ENCODE data around the gene INTS6L. TPM values are rescaled to one million over a fixed set of nuclear protein-coding genes. Genes with fewer than 3 reads are reported as not detected.

The INTS6L gene, protein sequence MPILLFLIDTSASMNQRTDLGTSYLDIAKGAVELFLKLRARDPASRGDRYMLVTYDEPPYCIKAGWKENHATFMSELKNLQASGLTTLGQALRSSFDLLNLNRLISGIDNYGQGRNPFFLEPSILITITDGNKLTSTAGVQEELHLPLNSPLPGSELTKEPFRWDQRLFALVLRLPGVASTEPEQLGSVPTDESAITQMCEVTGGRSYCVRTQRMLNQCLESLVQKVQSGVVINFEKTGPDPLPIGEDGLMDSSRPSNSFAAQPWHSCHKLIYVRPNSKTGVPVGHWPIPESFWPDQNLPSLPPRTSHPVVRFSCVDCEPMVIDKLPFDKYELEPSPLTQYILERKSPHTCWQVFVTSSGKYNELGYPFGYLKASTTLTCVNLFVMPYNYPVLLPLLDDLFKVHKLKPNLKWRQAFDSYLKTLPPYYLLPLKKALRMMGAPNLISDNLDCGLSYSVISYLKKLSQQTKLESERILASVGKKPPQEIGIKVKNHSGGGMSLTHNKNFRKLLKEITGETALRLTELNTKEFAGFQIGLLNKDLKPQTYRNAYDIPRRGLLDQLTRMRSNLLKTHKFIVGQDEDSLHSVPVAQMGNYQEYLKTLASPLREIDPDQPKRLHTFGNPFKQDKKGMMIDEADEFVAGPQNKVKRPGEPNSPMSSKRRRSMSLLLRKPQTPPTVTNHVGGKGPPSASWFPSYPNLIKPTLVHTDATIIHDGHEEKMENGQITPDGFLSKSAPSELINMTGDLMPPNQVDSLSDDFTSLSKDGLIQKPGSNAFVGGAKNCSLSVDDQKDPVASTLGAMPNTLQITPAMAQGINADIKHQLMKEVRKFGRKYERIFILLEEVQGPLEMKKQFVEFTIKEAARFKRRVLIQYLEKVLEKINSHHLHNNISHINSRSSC
- total RNA-seq (7.7 TPM), polyA plus RNA-seq (ENCODE audit: insufficient read depth, low read depth, low replicate concordance) (4.7 TPM)
- long read RNA-seq, donor 1: 0 reads
- long read RNA-seq, donor 2: 0 reads
- long read RNA-seq, donor 3, full-length matches to known transcripts: 1 of 7 reads
- long read RNA-seq, donor 3, partial matches to known transcripts: 6 of 7 reads
- long read RNA-seq, donor 3, other reads (novel, unspliced or antisense): 0 of 7 reads
- long read RNA-seq, donor 4: 0 reads
- long read RNA-seq, donor 5: 0 reads
- long read RNA-seq, donor 6: 0 reads
- long read RNA-seq, donor 7, partial matches to known transcripts: 1 of 3 reads
- long read RNA-seq, donor 7, other reads (novel, unspliced or antisense): 2 of 3 reads
- long read RNA-seq, donor 8, partial matches to known transcripts: 0 of 1 reads
- long read RNA-seq, donor 8, other reads (novel, unspliced or antisense): 0 of 1 reads
- long read RNA-seq, donor 9: 0 reads
- long read RNA-seq, donor 10, partial matches to known transcripts: 17 of 18 reads
- long read RNA-seq, donor 10, other reads (novel, unspliced or antisense): 0 of 18 reads

- DNase-seq: peak; percentile 90 to 96 (median 94)
- H3K4me1 ChIP-seq (ENCODE audit: control insufficient read depth in 2 of 3, insufficient read depth in 2 of 3, low read depth in 1 of 3, low read length in 3 of 3): no peaks in the 10 kb centered on the region
- peak; percentile 90 for FAIRE-seq
- H3K36me3 ChIP-seq (ENCODE audit: control insufficient read depth in 2 of 3, insufficient read depth in 3 of 3, low read length in 3 of 3): no peaks in the 10 kb centered on the region
- H3K27me3 ChIP-seq (ENCODE audit: control insufficient read depth, insufficient read depth, low read length): no peaks in the 10 kb centered on the region
- H3K9ac ChIP-seq (ENCODE audit: low read length in 3 of 3): peak within 1 kb of the TSS; percentile 43 to 77 (median 62)
- H3K4me3 ChIP-seq (ENCODE audit: low read length in 3 of 3): peak within 1 kb of the TSS; percentile 56 to 72 (median 63)
- H3K27ac ChIP-seq (ENCODE audit: low read depth in 2 of 2, low read length in 2 of 2): peak within 1 kb of the TSS; percentile 86 to 92
- intact Hi-C loops (cut with DNase I): no loop called here
- TF ChIP-seq CTCF (IDR thresholded peaks at IDR 0.05; ENCODE audit: borderline replicate concordance, extremely low read depth, insufficient read depth): no peak
- H3K9me3 ChIP-seq (ENCODE audit: control insufficient read depth in 2 of 3, insufficient read depth in 1 of 3, low read length in 3 of 3): no peaks in the 10 kb centered on the region
Measured at GRCh38 chrX:135520553-135521404, at the start of gene INTS6L. INTS6L (plus strand) TSS chrX:135520660; CDS start chrX:135520993, 333 bp downstream.

DNA sequence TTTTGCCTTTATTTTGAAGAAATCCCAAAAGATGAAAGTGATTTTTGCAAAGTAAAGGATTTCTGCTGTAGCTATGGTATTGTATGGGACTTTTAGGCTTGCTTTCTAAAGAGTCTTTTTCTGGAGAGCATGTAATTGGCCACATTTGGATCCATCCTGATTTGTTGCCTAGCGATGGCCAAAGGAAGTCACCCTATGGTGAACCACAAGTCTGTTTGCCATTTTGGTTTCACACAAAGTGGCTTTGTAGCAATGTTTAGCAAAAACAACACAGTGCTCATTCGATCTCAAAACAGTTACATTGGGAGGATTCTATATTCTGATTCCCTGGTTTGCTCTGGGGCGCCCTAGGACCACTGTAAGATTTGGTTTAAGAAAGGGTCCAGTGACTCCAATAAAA is 44.1 kb upstream of the INTS6L start:
- DNase-seq: no peak
- Histone ChIP-seq H3K27me3 (ENCODE audit: control insufficient read depth, insufficient read depth, low read length) (peaks cover 2% of the 10 kb centered on the region), H3K4me1 (ENCODE audit: control insufficient read depth in 2 of 3, insufficient read depth in 2 of 3, low read depth in 1 of 3, low read length in 3 of 3) (no peaks in the 10 kb centered on the region), H3K9ac (ENCODE audit: low read length in 3 of 3) (no peak overlapping the region), H3K9me3 (ENCODE audit: control insufficient read depth in 2 of 3, insufficient read depth in 1 of 3, low read length in 3 of 3) (no peaks in the 10 kb centered on the region), H3K27ac (ENCODE audit: low read depth in 2 of 2, low read length in 2 of 2) (no peak overlapping the region), H3K4me3 (ENCODE audit: low read length in 3 of 3) (no peak overlapping the region), H3K36me3 (ENCODE audit: control insufficient read depth in 2 of 3, insufficient read depth in 3 of 3, low read length in 3 of 3) (no peaks in the 10 kb centered on the region)
- intact Hi-C loops (cut with DNase I): no loop called here
- no peak for FAIRE-seq
- TF ChIP-seq CTCF (IDR thresholded peaks at IDR 0.05; ENCODE audit: borderline replicate concordance, extremely low read depth, insufficient read depth): no peak

DNA sequence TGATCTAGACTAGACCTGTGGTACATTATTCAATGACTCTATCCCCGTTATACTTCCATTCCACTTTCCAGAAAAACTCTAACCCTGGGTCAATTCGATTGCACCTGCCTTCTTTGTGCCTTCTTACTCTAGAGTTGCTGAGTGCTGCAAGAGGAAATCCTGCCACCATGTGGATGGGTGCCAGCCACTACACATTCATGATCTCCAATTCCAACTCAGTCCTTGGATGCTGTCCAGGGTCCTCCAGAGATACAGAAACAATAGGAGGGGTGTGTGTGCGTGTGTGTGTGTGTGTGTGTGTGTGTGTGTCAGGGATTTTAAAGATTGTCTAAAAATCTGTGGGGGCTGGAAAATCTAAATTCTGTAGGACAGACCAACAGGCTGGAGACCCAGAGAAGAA is 42.9 kb upstream of the INTS6L start:
- Histone ChIP-seq H3K9me3 (ENCODE audit: control insufficient read depth in 2 of 3, insufficient read depth in 1 of 3, low read length in 3 of 3) (no peaks in the 10 kb centered on the region), H3K9ac (ENCODE audit: low read length in 3 of 3) (no peak overlapping the region), H3K4me3 (ENCODE audit: low read length in 3 of 3) (no peak overlapping the region), H3K27ac (ENCODE audit: low read depth in 2 of 2, low read length in 2 of 2) (no peak overlapping the region), H3K27me3 (ENCODE audit: control insufficient read depth, insufficient read depth, low read length) (peaks cover 2% of the 10 kb centered on the region), H3K36me3 (ENCODE audit: control insufficient read depth in 2 of 3, insufficient read depth in 3 of 3, low read length in 3 of 3) (no peaks in the 10 kb centered on the region), H3K4me1 (ENCODE audit: control insufficient read depth in 2 of 3, insufficient read depth in 2 of 3, low read depth in 1 of 3, low read length in 3 of 3) (no peaks in the 10 kb centered on the region)
- TF ChIP-seq CTCF (IDR thresholded peaks at IDR 0.05; ENCODE audit: borderline replicate concordance, extremely low read depth, insufficient read depth): peak; percentile 49
- intact Hi-C loops (cut with DNase I): no loop called here
- DNase-seq: peak; percentile 60 to 89 (median 71)
- peak; percentile 96 for FAIRE-seq
